GM23338 (cell line): ENCODE data around the gene ZDHHC17. TPM values are rescaled to one million over a fixed set of nuclear protein-coding genes. Genes with fewer than 3 reads are reported as not detected.

Source experiments
- polyA plus RNA-seq: library from polyadenylated mRNA; unstranded; fragments of >200 nt; fragmentation: Nextera tagmentation; extraction: Ambion mirVana; gene quantifications from 2 replicates; pipeline ENCODE4 v1.2.1, GENCODE V29; 2016
- total RNA-seq: library from RNA; depleted of rRNA; stranded (reverse); fragments of >200 nt; shearing (Covaris generic); gene quantifications from 2 replicates; pipeline ENCODE4 v1.2.3, GENCODE V29; 2014; rRNA removed

The ZDHHC17 gene
- total and polyA plus RNA-seq, 2 experiments from 2014 or later: 15.7 to 43.5 TPM

Other genes starting within 250 kb of the ZDHHC17 start
- gene OSBPL8, start 204.3 kb upstream of the ZDHHC17 start, total RNA-seq: 73.3 and 78.0 TPM in 2 replicates
- 116 and 124 TPM in 2 replicates for gene OSBPL8, start 204.3 kb upstream of the ZDHHC17 start, polyA plus RNA-seq
- gene CSRP2, start 114.9 kb downstream of the ZDHHC17 start, total RNA-seq: 166 and 208 TPM in 2 replicates
- gene CSRP2, start 114.9 kb downstream of the ZDHHC17 start, polyA plus RNA-seq: 286 and 315 TPM in 2 replicates